Upper lobe of left lung (tissue), 4 donors: ENCODE data around the gene GNPTAB.

Experiments
- EP300 ChIP-seq, 4 donors: sonication (generic); formaldehyde crosslinking; IDR thresholded peaks; one replicate each; pipeline ENCODE4 v1.5.1; 2017; ENCODE audit warnings: antibody characterized with exemption in 4 of 4, control low read depth in 2 of 4
- POLR2A ChIP-seq, 4 donors: fragments of 450-650 bp; IDR thresholded peaks; one replicate each; pipeline ENCODE4 v1.5.1; 2016 to 2017; ENCODE audit warnings: antibody characterized with exemption in 4 of 4, mild to moderate bottlenecking in 2 of 4
- POLR2AphosphoS5 ChIP-seq, 2 donors: sonication (generic); formaldehyde crosslinking; IDR thresholded peaks; one replicate each; pipeline ENCODE4 v1.5.1; 2017; ENCODE audit warnings: antibody characterized with exemption in 2 of 2
- TF ChIP-seq, protein P1 (sequence below), 6 experiments: fragments of 450-650 bp in 4 of 6; fragments of 200-600 bp in 2 of 6; sonication (generic) in 2 of 6; IDR thresholded peaks; one replicate each; pipeline ENCODE4 v1.5.1; 2016 to 2019; ENCODE audit warnings: antibody characterized with exemption in 6 of 6

DNA sequence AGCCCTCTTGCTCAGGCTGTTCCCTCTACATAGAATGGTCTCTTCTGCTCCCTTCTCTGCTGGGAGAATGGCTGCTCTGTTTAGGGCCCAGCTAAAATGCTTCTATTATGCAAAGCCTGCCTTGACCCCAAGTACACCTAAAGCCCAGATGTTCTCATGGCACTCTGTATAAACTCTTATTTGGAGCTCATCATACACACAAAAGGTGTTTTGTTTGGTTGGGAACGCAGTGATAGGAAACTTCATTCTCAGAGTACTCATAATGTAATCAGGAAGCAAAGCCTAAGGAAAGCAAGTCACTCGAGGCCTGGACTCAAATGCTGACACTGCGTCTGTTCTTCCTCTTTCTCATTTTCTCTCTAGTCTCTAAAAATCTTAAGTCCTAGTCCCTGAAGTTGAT is 53.3 kb downstream of the GNPTAB start:
- TF ChIP-seq, protein P1, sequence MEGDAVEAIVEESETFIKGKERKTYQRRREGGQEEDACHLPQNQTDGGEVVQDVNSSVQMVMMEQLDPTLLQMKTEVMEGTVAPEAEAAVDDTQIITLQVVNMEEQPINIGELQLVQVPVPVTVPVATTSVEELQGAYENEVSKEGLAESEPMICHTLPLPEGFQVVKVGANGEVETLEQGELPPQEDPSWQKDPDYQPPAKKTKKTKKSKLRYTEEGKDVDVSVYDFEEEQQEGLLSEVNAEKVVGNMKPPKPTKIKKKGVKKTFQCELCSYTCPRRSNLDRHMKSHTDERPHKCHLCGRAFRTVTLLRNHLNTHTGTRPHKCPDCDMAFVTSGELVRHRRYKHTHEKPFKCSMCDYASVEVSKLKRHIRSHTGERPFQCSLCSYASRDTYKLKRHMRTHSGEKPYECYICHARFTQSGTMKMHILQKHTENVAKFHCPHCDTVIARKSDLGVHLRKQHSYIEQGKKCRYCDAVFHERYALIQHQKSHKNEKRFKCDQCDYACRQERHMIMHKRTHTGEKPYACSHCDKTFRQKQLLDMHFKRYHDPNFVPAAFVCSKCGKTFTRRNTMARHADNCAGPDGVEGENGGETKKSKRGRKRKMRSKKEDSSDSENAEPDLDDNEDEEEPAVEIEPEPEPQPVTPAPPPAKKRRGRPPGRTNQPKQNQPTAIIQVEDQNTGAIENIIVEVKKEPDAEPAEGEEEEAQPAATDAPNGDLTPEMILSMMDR (IDR thresholded peaks at IDR 0.05) = no peak
- no peak for TF ChIP-seq POLR2AphosphoS5 (IDR thresholded peaks at IDR 0.05)
- TF ChIP-seq POLR2A (IDR thresholded peaks at IDR 0.05) = no peak
- no peak for TF ChIP-seq EP300 (IDR thresholded peaks at IDR 0.05)
